Lung (tissue), 12 donors: ENCODE results near the gene SLC37A4. TPM values are rescaled to one million over a fixed set of nuclear protein-coding genes. Genes with fewer than 3 reads are reported as not detected.
A peak's percentile ranks its signal among the peaks of the same experiment; 100 is the strongest.
"Not testable (repeated sequence)": the region's sequence is repeated elsewhere in the genome, so short reads cannot be mapped to it uniquely, and the experiment has no call there.

Experiments used
- ATAC-seq: fragments of 200-7000 bp; cut with Tn5 transposase; one replicate; pipeline ENCODE4 v1.9.1; 2020; ENCODE audit warnings: moderate number of reproducible peaks; ENCODE audit not compliant: insufficient read depth, low FRiP score
- DNase-seq, 3 donors: peaks; one replicate each; pipeline ENCODE4 v3.0.0-alpha.2; 2013 to 2017
- H3K27ac ChIP-seq, 2 donors: one replicate each; pipeline ENCODE4 v1.5.1; 2013; ENCODE audit warnings: mild to moderate bottlenecking in 2 of 2, moderate library complexity in 2 of 2, control low read depth in 1 of 2, inconsistent platforms in 1 of 2, low read depth in 1 of 2, low read length in 1 of 2
- H3K27me3 ChIP-seq, 3 donors: one replicate each; pipeline ENCODE4 v1.5.1; 2013; ENCODE audit warnings: low read length in 2 of 3; ENCODE audit not compliant: control insufficient read depth in 3 of 3, insufficient read depth in 3 of 3
- H3K36me3 ChIP-seq, 4 donors: one replicate each; pipeline ENCODE4 v1.5.1; 2013; ENCODE audit warnings: low read length in 4 of 4, mild to moderate bottlenecking in 1 of 4, moderate library complexity in 1 of 4; ENCODE audit not compliant: control insufficient read depth in 4 of 4, insufficient read depth in 4 of 4
- H3K4me1 ChIP-seq, 5 donors: one replicate each; pipeline ENCODE4 v1.5.1; 2013; ENCODE audit warnings: low read length in 5 of 5, mild to moderate bottlenecking in 2 of 5, moderate library complexity in 1 of 5; ENCODE audit not compliant: control insufficient read depth in 5 of 5, insufficient read depth in 5 of 5
- H3K4me3 ChIP-seq: one replicate; pipeline ENCODE4 v1.5.1; 2013; ENCODE audit warnings: mild to moderate bottlenecking, control low read depth, moderate library complexity
- H3K9ac ChIP-seq, 2 donors: one replicate each; pipeline ENCODE4 v1.5.1; 2013; ENCODE audit warnings: low read length in 2 of 2, control low read depth in 1 of 2; ENCODE audit not compliant: insufficient read depth in 1 of 2
- H3K9me3 ChIP-seq, 4 donors: one replicate each; pipeline ENCODE4 v1.5.1; 2013; ENCODE audit warnings: low read length in 3 of 4, mild to moderate bottlenecking in 1 of 4, moderate library complexity in 1 of 4; ENCODE audit not compliant: control insufficient read depth in 4 of 4, insufficient read depth in 3 of 4
- WGBS, 2 donors: extraction: QIAGEN DNeasy Blood & Tissue Kit; methylation state at CpG; one replicate each; pipeline ENCODE4 v1.1.7; 2013; 5-methylcytosine and 5-hydroxymethylcytosine counted together
- polyA plus RNA-seq, 2 donors: library from polyadenylated mRNA; stranded (reverse); fragments of 200-250 nt; gene quantifications; one replicate each; pipeline ENCODE4 v1.2.1, GENCODE V29; 2013
- total RNA-seq, 2 donors: library from RNA; depleted of rRNA in 1 of 2; stranded (reverse); fragments of >200 nt in 1 of 2; gene quantifications; one replicate each; pipeline ENCODE4 v1.2.1, GENCODE V29; 2014 to 2021
- TF ChIP-seq, protein P1 (sequence below): IDR thresholded peaks from 2 replicates; pipeline ENCODE4 v1.5.1; 2012; ENCODE audit warnings: mild to moderate bottlenecking; ENCODE audit errors: control extremely low read depth, extremely low read depth
- donor health status: control.
- donor health status: control.
- donor health status: Bipolar disorder and iron deficiency.
- donor health status: healthy.
- donor health status: DM: yes; HTN: yes; CAD: no.

SLC37A4 gene
- total and polyA plus RNA-seq, 4 donors = 8.2 to 16.2 (median 13.5) TPM

GRCh38 chr11:119019996-119020395 is 10.7 kb downstream of the SLC37A4 start:
- peaks cover 5 to 32% (median 13%) of the 10 kb centered on the region in 5 donors for H3K4me1 ChIP-seq
- WGBS, 2 donors = 42 to 65% methylated on average over 2 of the region's 2 CpGs

GRCh38 chr11:119018074-119018938 is 12.4 kb downstream of the SLC37A4 start, which contains the start of the genes RPS25 and TRAPPC4:
Gene RPS25 (minus strand): TSS chr11:119018343. CDS start chr11:119018284, 59 bp downstream.
Gene TRAPPC4 (plus strand): TSS chr11:119018766. CDS start chr11:119018796, 30 bp downstream.
- Histone ChIP-seq H3K4me3 (peak within 1 kb of the TSS; percentile 98), H3K36me3 (peaks cover 14 to 48% (median 25%) of the 10 kb centered on the region in 4 donors), H3K9ac (peak within 1 kb of the TSS; percentile 75 to 97), H3K9me3 (no peaks in the 10 kb centered on the region), H3K4me1 (peaks cover 5 to 23% (median 9%) of the 10 kb centered on the region in 5 donors), H3K27ac (peak within 1 kb of the TSS; percentile 76 to 100), H3K27me3 (no peaks in the 10 kb centered on the region)
- DNase-seq (peak; percentile 96 to 99 (median 98)), ATAC-seq (peak; percentile 97)
- TF ChIP-seq, protein P1, sequence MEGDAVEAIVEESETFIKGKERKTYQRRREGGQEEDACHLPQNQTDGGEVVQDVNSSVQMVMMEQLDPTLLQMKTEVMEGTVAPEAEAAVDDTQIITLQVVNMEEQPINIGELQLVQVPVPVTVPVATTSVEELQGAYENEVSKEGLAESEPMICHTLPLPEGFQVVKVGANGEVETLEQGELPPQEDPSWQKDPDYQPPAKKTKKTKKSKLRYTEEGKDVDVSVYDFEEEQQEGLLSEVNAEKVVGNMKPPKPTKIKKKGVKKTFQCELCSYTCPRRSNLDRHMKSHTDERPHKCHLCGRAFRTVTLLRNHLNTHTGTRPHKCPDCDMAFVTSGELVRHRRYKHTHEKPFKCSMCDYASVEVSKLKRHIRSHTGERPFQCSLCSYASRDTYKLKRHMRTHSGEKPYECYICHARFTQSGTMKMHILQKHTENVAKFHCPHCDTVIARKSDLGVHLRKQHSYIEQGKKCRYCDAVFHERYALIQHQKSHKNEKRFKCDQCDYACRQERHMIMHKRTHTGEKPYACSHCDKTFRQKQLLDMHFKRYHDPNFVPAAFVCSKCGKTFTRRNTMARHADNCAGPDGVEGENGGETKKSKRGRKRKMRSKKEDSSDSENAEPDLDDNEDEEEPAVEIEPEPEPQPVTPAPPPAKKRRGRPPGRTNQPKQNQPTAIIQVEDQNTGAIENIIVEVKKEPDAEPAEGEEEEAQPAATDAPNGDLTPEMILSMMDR = no peak
- WGBS, 2 donors = 0 to 1% methylated on average over 63 of the region's 63 CpGs

More at GRCh38 chr11:119019996-119020395, 10.7 kb downstream of the SLC37A4 start:
- no peaks in the 10 kb centered on the region for H3K27me3 ChIP-seq
- no peak overlapping the region for H3K9ac ChIP-seq
- DNase-seq = no peak
- no peak for ATAC-seq
- H3K4me3 ChIP-seq = no peak overlapping the region
- peaks cover 10 to 37% (median 26%) of the 10 kb centered on the region in 4 donors for H3K36me3 ChIP-seq
- H3K9me3 ChIP-seq = no peaks in the 10 kb centered on the region
- TF ChIP-seq, protein P1 = no peak
- no peak overlapping the region for H3K27ac ChIP-seq

- peaks cover 5 to 19% (median 9%) of the 10 kb centered on the region in 5 donors for H3K4me1 ChIP-seq
- ATAC-seq, H3K9me3 ChIP-seq, DNase-seq, H3K27me3 ChIP-seq: not testable (repeated sequence)
- H3K36me3 ChIP-seq = peaks cover 13 to 54% (median 27%) of the 10 kb centered on the region in 4 donors
- H3K9ac ChIP-seq = peak overlapping the region; percentile 74 to 90
- peak overlapping the region; percentile 86 for H3K4me3 ChIP-seq
- H3K27ac ChIP-seq = peak overlapping the region in 1 of 2 donors; percentile 76
- WGBS, 2 donors = 1 to 2% methylated on average over 10 of the region's 10 CpGs
Measured at GRCh38 chr11:119017377-119017776, 13.3 kb downstream of the SLC37A4 start.
